NOMO-1 (cell line): Measurements from ENCODE around the gene ABRAXAS1.
A peak's percentile ranks its signal among the peaks of the same experiment; 100 is the strongest.

ENCODE experiments used
- DNase-seq, 2 experiments: peaks; one replicate each; lab custom pipeline; 2025; ENCODE audit not compliant: unreplicated experiment in 2 of 2; lab: John Stamatoyannopoulos, UW

Gene ABRAXAS1

DNA sequence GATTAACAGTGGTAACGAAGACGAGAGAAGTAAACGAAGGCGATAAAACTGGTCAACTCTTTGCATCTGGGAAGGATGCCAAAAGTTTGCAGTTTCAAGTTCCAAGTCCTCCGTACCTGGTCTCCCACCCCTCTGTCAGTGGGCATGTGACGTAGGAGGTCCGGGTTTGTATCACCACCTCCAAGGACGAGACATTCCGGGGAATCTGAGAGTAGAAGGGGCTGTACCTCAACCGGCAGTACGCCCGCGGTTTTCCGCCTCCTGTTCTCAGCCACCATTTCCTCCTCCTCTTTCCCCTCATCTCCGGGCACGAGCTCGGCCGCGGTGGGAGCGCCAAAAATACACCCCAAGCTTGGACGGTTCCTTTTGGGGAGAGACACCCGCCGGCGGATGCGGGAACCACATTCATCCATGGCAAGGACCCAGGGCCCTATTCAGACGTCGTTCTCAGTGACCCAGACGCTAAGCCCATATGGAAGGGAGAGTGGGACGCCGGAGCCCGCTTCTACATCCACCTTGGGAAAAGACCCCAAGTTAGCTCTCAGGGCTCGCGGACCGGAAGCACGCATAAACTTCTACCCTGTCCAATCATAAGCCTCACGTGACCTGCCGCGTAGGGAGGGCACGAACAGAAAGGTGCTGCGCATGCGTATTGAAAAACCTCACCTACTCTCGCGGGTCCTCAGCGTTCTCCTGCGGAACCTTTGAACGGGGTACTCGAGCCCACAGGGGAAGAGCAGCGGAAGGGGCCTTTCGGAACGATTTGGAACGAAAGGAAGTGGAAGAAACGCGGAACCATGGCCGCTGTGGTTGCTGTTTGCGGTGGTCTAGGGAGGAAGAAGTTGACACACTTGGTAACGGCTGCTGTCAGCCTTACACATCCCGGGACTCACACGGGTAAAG lies 29.4 kb downstream of the ABRAXAS1 start, which contains the start of the genes HELQ and MRPS18C:
Gene HELQ, minus strand, starts transcription at position 543 of the 903 bp plus-strand sequence. Its CDS starts 130 bp downstream, at position 413.
Gene MRPS18C, plus strand, starts transcription at position 778 of the 903 bp plus-strand sequence. Its CDS starts 20 bp downstream, at position 798.
- peak; percentile 95 to 99 for DNase-seq

DNA sequence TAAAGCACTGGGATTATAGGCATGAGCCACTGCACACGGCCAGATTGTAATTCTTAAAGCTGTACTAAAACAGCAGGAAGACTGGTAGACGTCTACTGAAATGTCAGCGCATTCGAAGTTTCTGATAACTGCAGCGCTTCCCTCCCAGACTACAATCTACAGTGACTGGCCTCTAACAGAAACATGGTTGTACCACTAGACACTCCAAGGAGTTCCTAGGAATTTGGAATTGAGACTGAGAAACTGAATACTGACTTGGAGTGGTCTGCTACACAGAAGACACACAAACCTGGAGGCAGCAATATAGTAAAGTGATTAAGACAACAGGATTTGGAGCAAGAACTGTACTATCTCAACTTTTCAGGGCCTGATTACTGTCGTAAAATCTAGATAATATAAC lies 30.2 kb downstream of the ABRAXAS1 start:
- DNase-seq = peak in 1 of 2 experiments; percentile 41

DNA sequence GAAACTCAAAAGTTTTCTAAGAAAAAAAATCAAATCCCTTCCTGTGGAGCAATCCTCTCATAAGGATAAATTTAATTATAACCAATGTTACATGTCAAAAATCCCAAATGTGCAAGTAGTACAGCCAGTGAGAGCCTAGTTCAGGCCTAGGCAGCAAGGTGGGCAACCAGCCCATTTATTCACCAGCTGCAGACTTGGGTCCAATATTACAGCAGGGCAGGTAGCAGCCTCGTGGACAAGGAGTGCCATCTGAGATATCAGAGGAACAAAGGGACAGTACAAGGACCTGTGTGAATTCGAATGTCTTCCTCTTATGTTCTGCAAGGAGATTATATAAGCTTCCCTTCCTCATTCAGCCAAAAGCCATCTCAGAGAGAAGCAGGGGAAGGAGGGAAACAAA lies 35.9 kb downstream of the ABRAXAS1 start:
- DNase-seq = no peak

DNA sequence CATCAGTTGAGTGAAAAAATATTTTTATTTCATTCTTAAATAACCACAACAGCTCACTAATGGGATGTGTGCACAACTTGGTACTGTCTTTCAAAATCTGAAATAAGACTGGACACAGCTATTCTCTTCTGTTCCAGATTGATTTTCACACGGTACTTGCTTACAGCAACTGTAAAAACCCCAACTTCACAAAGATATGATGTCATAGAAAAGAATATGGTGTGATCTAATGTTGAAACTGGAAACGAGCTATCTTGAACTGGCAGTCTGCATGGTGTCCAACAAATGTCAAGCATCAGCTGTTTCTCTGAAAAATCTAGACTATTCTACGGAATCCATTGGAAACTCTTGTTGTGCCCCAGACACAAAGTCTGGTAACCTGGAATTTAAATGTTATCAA lies 44.0 kb downstream of the ABRAXAS1 start:
- no peak for DNase-seq

GRCh38 chr4:83440148-83440814 lies 44.6 kb downstream of the ABRAXAS1 start:
- DNase-seq = no peak

GRCh38 chr4:83438719-83439118 lies 46.2 kb downstream of the ABRAXAS1 start:
- no peak for DNase-seq

DNA sequence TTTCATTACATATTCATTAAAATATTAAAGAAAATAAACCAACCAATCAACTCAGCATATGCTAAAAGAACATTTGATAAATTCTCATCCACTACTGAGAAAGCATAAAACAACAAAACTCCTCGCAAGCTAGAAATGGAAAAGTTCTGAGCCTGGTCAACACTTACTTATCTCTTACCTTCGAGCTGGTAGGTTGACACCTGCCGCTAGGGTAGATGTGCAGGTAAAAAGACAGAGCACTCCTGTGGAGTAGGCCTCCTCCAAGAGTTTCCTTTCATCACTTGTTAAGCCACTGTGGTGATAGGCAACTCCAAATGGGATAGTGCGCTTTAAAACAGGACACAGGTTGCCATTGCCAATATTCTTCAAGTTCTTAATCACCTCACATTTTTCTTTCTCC lies 48.2 kb downstream of the ABRAXAS1 start:
- no peak for DNase-seq

GRCh38 chr4:83431200-83431599 lies 53.7 kb downstream of the ABRAXAS1 start:
- no peak for DNase-seq

DNA sequence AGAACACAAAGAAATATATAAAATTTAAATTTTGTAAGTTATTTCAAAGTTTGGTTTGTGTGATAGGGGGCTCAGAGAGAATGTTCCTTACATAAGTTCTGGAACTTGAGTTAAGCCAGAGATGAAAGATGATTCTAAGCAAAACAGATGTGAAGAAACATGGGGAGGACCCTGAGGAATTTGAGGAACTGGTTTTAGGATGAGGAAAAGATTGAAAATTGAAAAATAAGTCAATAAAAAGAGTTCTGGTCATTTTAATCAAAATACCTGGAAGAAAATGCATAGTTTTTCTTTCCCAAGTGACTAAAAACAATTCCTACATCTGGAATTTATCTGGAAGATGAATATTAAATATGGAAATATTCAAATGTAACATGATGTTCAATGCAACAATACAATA lies 66.7 kb downstream of the ABRAXAS1 start:
- DNase-seq = no peak

GRCh38 chr4:83417566-83417965 lies 67.3 kb downstream of the ABRAXAS1 start:
- no peak for DNase-seq

DNA sequence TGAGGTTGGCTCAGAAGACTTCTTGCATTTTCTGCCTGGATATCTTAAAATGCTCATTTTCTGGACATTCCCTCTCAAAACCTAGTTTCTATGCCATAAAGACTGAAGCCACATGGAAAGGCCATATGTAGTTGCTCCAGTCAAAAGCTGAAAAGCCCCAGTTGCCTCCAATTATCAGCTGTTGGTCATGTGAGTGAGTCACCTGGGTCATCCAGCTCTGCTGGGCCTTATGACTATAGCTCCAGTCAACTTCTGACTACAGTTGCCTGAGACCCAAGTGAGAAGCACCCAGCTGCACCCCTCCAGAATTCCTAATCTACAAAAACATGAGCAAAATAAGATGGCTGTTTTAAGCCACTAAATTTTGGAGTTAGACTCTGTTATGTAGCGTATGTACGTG lies 71.2 kb downstream of the ABRAXAS1 start:
- no peak for DNase-seq
